Germinal center (tissue), 1 donor: Measurements from ENCODE around the gene IFNL1.
"Not testable (repeated sequence)": the region's sequence is repeated elsewhere in the genome, so short reads cannot be mapped to it uniquely, and the experiment has no call there.

Source experiments
- DNase-seq: peaks from one replicate; pipeline ENCODE4 v3.0.0; 2012; ENCODE audit warnings: mixed read lengths, low spot score

IFNL1 gene

DNA sequence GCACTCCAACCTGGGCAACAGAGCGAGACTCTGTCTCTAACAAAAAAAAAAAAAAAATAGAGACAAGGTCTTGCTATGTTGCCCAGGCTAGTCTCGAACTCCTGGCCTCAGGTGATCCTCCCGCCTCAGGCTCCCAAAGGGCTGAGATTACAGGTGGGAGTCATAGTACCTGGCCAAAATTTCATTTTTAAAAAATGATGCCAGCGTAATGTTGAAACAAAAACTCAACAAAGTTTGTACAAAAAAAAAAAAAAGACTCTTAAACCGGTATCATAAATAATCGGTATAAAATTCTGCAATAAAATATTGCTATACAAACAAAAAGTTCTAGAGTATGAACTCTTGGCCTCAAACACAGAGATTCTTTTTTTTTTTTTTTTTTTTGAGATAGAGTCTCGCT is 36.1 kb downstream of the IFNL1 start:
- DNase-seq, result no peak

GRCh38 chr19:39332738-39333137 is 36.5 kb downstream of the IFNL1 start:
- DNase-seq, result not testable (repeated sequence)

GRCh38 chr19:39333507-39333906 is 37.3 kb downstream of the IFNL1 start:
- no peak for DNase-seq

DNA sequence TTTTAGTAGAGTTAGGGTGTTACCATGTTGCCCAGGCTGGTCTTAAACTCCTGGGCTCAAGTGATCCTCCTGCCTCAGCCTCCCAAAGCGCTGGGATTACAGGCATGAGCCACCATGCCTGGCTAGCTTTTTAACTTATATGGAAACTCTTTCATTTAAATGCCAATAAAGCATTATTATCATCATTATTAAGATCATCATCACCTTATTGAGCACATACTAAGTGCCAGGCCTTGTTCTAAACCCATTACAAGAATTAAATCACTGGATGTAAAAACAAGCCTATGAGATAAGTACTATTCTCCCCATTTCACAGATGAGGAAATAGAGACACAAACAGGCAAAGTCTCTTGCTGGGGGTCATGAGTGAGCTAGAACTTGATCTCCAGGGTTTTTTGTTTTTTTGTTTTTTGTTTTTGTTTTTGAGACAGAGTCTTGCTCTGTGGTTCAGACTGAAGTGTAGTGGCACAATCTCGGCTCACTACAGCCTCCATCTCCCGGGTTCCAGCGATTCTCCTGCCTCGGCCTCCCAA is 38.3 kb downstream of the IFNL1 start:
- DNase-seq, result no peak

GRCh38 chr19:39335168-39335548 is 39.0 kb downstream of the IFNL1 start:
- DNase-seq, result no peak

- no peak for DNase-seq
Observed at GRCh38 chr19:39336483-39336882, 40.3 kb downstream of the IFNL1 start.

- no peak for DNase-seq
Observed at GRCh38 chr19:39339674-39340073, 43.5 kb downstream of the IFNL1 start.

- not testable (repeated sequence) for DNase-seq
Observed at GRCh38 chr19:39340156-39340555, 43.9 kb downstream of the IFNL1 start.

DNA sequence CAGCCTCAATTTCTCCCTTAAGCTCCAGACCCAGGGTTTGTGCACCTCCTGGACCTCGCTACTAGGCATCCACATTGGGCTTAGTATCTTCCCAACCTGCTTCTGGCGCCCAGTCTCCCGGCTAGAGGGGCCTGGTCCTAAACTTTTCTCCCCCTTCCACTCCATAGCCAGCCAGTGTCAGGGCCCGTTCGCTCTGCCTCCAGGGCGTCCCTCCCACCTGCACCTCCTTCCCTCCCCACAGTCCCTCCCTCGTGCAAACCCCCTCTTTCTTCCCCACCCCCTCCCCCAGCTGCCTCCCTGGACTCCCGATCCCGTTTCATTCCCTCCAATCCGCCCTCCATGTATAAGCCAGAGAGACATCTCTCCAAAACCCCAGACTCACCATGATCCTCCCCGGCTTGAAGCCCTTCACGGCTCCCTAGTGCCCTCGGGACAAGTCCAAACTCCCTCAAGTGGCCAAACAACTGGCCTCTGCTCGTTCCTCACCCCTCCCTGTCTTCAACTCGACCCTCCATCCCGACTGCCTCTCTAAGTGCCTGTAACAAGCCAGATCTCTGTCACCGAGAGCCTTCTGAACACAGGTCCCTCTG is 45.0 kb downstream of the IFNL1 start:
- no peak for DNase-seq

GRCh38 chr19:39341719-39342604 is 45.8 kb downstream of the IFNL1 start, which contains the start of gene SAMD4B:
TSS of gene SAMD4B (plus strand) at chr19:39342421. CDS start at chr19:39356894, 14,473 bp downstream.
- peak; percentile 98 for DNase-seq

DNA sequence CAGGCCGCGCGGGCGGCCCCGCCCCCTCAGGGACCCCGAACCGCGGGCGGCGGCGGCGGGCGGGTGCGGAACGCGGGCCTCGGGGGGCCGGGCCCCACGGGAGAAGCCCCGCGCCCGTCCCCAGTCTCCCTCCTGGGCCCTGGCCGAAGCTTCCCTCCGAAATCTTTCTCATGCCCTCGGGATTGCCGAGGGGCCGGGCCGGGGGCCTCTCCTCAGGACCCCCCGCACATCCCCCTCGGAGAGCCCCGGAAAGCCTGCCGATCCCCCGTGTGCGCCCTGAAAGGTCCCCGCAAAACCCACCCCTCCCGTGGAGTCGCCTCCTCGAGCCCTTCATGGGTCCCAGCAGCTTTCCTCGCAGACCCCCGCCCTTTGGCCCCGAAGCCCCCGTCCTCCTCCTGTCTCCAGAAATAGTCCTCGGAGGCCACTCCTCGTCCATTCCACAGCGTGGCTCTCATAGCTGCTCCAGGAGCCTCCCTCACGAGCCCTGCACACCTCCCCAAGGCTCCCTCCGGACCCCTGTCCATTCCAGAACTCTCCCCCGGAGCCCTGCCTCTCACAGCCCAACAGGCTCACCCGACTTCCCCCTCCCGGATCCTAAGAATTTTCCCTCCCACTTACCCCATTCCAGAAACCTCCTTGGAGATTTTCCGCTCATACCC is 46.6 kb downstream of the IFNL1 start:
- DNase-seq, result no peak

GRCh38 chr19:39345956-39346355 is 49.7 kb downstream of the IFNL1 start:
- DNase-seq, result no peak

DNA sequence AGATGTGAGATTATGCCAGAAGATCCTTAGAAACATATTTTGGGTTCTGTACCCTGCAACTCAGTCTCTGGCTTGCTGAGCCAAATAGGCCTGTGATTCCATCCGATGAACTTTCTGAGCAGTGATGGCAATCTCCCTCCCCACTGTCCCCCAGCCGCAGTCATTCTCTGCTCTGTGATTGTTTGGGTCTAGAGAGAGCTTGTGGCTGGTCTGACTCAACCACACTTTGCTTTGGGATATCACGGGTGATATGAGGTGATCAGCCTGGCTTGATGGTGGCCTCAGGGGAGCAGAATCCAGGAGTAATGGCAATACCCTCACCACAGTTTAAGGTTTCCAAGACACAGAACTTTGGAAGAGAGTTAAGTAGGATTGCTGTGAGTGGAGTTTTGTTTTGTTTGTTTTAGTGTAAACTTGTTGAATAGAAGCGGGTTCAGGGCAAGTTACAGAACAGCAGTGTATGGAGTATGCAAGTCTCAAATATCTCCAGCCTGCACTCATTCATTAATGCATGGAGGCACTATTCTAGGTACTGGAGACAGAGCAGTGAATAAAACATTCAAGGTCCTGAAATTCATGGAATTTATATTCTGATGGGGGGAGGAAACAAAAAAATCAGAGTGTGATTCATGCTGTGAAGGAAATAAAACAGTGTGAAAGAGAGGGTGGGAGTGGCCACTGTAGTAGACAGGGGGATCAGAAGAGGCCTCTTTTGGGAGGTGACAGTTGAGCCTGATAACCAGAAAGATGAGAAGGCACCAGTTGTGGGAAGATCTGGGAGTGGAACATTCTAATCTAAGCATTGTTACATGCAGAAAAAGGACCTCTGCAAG is 51.3 kb downstream of the IFNL1 start:
- no peak for DNase-seq
